ENCODE results near the gene GPC5. TPM values are rescaled to one million over a fixed set of nuclear protein-coding genes. Genes with fewer than 3 reads are reported as not detected.

Gene GPC5
- total RNA-seq, 1 experiment from 2014 or later, result 0.15 TPM

DNA sequence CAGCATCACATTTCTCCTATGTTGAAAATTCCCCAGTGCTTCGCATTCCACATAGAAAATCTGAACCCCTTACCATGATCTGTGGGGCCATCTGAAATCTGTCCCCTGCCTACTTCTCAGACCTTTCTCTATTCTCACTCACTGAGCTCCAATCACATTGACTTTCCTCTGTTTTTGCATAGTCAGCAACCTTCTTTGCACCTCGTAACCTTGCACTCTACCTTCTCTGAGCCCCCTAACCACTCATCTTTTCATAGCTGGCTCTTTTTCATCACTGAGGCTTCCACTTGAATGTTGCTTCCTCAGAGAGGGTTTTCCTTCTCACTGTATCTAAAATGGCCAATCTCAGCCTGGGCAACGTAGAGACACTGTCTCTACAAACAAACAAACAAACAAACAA lies 286.3 kb downstream of the GPC5 start:
- Histone ChIP-seq H4K5ac (ENCODE audit: insufficient read length, low read depth, low read length) (no peak overlapping the region), H3K23ac (ENCODE audit: insufficient read length, low read depth, low read length) (no peak overlapping the region), H2BK12ac (ENCODE audit: insufficient read length, low read depth, low read length) (no peak overlapping the region), H2BK15ac (ENCODE audit: low read depth, low read length) (no peak overlapping the region), H2BK5ac (ENCODE audit: insufficient read length, low read length) (no peak overlapping the region), H3K79me2 (ENCODE audit: insufficient read depth, low read length) (no peaks in the 10 kb centered on the region), H3K56ac (ENCODE audit: insufficient read length, low read depth, low read length) (no peak overlapping the region), H2AFZ (ENCODE audit: low read length) (no peak overlapping the region), H3K9me3 (ENCODE audit: control insufficient read depth, low read depth, low read length) (no peaks in the 10 kb centered on the region), H3K4me1 (ENCODE audit: insufficient read depth, low read length) (no peaks in the 10 kb centered on the region), H3K23me2 (ENCODE audit: insufficient read length, low read depth, low read length, poor library complexity, severe bottlenecking) (no peaks in the 10 kb centered on the region), H3K4ac (ENCODE audit: low read depth, low read length) (no peak overlapping the region), H4K91ac (ENCODE audit: insufficient read length, low read depth, low read length) (no peak overlapping the region), H4K20me1 (ENCODE audit: control insufficient read depth, insufficient read depth, insufficient read length) (no peaks in the 10 kb centered on the region), H3K27me3 (ENCODE audit: insufficient read depth, low read length) (no peaks in the 10 kb centered on the region), H2BK120ac (ENCODE audit: low read depth, low read length, poor library complexity, severe bottlenecking) (no peak overlapping the region), H3T11ph (ENCODE audit: low read length) (no peak overlapping the region), H2AK5ac (ENCODE audit: insufficient read length, low read length) (no peak overlapping the region), H3K14ac (ENCODE audit: insufficient read depth, low read length) (no peak overlapping the region), H3K27ac (ENCODE audit: insufficient read length, low read depth, low read length) (no peak overlapping the region), H3K79me1 (ENCODE audit: insufficient read depth, low read depth, low read length, poor library complexity, severe bottlenecking) (no peaks in the 10 kb centered on the region), H2BK20ac (ENCODE audit: low read depth, low read length, poor library complexity, severe bottlenecking) (no peak overlapping the region), H4K8ac (replicated peaks; ENCODE audit: insufficient read length, low read depth, low read length) (no peak overlapping the region), H3K18ac (ENCODE audit: insufficient read length, low read depth, low read length) (no peak overlapping the region), H3K4me2 (ENCODE audit: insufficient read depth, insufficient read length, low read length) (no peak overlapping the region), H3K9ac (ENCODE audit: extremely low read depth, insufficient read length, low read length) (no peak overlapping the region)
- H3K27ac Mint-ChIP-seq, result no peak overlapping the region; a peak in 1 of 7 replicates
- no CpG with 5 or more reads among the region's 3 CpGs for WGBS (ENCODE audit: extremely low coverage, insufficient read length, low lambda C conversion rate)
- TF ChIP-seq CTCF (conservative IDR thresholded peaks at IDR 0.05), result no peak
- H3K4me3 Mint-ChIP-seq, result no peak overlapping the region
- H3K9me3 Mint-ChIP-seq, result no peaks in the 10 kb centered on the region
- no peak for DNase-seq
- no peaks in the 10 kb centered on the region for H3K4me1 Mint-ChIP-seq
- H3K27me3 Mint-ChIP-seq (ENCODE audit: low read depth), result no peaks in the 10 kb centered on the region
- H3K36me3 Mint-ChIP-seq (ENCODE audit: insufficient read depth in 1 of 3, low read depth in 3 of 3), result no peaks in the 10 kb centered on the region

Measured in H9 (cell line).